DND-41 (cell line): ENCODE measurements around the gene ACAP2.

Experiments used
- ATAC-seq: fragments of 200-7000 bp; cut with Tn5 transposase; 3 replicates; pipeline ENCODE4 v1.9.1; 2021; ENCODE audit warnings: low read depth; ENCODE audit not compliant: insufficient read depth
- DNase-seq: peaks from one replicate; pipeline ENCODE4 v3.0.0-alpha.2; 2020
- H2AFZ ChIP-seq: 2 replicates; pipeline ENCODE4 v1.6.0; 2012; ENCODE audit warnings: low read depth, low read length
- H3K27ac ChIP-seq: 2 replicates; pipeline ENCODE4 v1.5.1; 2012; ENCODE audit warnings: low read length, inconsistent platforms
- H3K27me3 ChIP-seq: fragments of 200-600 bp; sonication (generic); 2 replicates; pipeline ENCODE4 v1.6.0; 2012; ENCODE audit warnings: low read length, mild to moderate bottlenecking, inconsistent platforms; ENCODE audit not compliant: insufficient read depth, poor library complexity
- H3K36me3 ChIP-seq: 2 replicates; pipeline ENCODE4 v1.5.1; 2012; ENCODE audit warnings: low read length, inconsistent platforms; ENCODE audit not compliant: insufficient read depth
- H3K4me1 ChIP-seq: 2 replicates; pipeline ENCODE4 v1.5.1; 2012; ENCODE audit warnings: mild to moderate bottlenecking, low read length; ENCODE audit not compliant: insufficient read depth
- H3K4me2 ChIP-seq: 2 replicates; pipeline ENCODE4 v1.6.0; 2012; ENCODE audit warnings: mild to moderate bottlenecking, moderate library complexity, low read length, inconsistent platforms; ENCODE audit not compliant: insufficient read depth
- H3K4me3 ChIP-seq, 2 experiments: fragments of 200-600 bp in 1 of 2; shearing (Covaris generic) in 1 of 2; 2 replicates each; pipeline ENCODE4 v1.5.1; 2012 to 2016; ENCODE audit warnings: inconsistent platforms in 2 of 2, low read length in 2 of 2, mild to moderate bottlenecking in 2 of 2, low read depth in 1 of 2, moderate library complexity in 1 of 2
- H3K79me2 ChIP-seq: 2 replicates; pipeline ENCODE4 v1.6.0; 2012; ENCODE audit warnings: low read length, inconsistent platforms; ENCODE audit not compliant: insufficient read depth
- H3K9ac ChIP-seq: 2 replicates; pipeline ENCODE4 v1.6.0; 2012; ENCODE audit warnings: low read depth, mild to moderate bottlenecking, inconsistent platforms, low read length, moderate library complexity
- H3K9me3 ChIP-seq: 2 replicates; pipeline ENCODE4 v1.5.1; 2012; ENCODE audit warnings: low read length, moderate library complexity, mild to moderate bottlenecking, inconsistent platforms; ENCODE audit not compliant: insufficient read depth, severe bottlenecking
- H4K20me1 ChIP-seq: 2 replicates; pipeline ENCODE4 v1.6.0; 2012; ENCODE audit warnings: low read length; ENCODE audit not compliant: insufficient read depth
- EZH2 ChIP-seq: IDR thresholded peaks from 3 replicates; pipeline ENCODE4 v1.6.1; 2012; ENCODE audit warnings: borderline replicate concordance, low read depth, mild to moderate bottlenecking, moderate library complexity, low read length, inconsistent platforms; ENCODE audit not compliant: severe bottlenecking
- TF ChIP-seq, protein P1 (sequence below): IDR thresholded peaks from 2 replicates; pipeline ENCODE4 v1.5.1; 2012; ENCODE audit warnings: borderline replicate concordance, low read length, moderate library complexity, mild to moderate bottlenecking; ENCODE audit not compliant: poor library complexity, severe bottlenecking; ENCODE audit errors: extremely low read depth

Gene ACAP2

GRCh38 chr3:195267096-195267495, 175.7 kb downstream of the ACAP2 start:
- peaks cover 69% of the 10 kb centered on the region for H4K20me1 ChIP-seq
- no peak for DNase-seq
- H3K4me2 ChIP-seq = no peak overlapping the region
- H2AFZ ChIP-seq = no peak overlapping the region
- peaks cover 45% of the 10 kb centered on the region for H3K79me2 ChIP-seq
- H3K27ac ChIP-seq = no peak overlapping the region
- no peaks in the 10 kb centered on the region for H3K9me3 ChIP-seq
- no peak for ATAC-seq
- peaks cover 28% of the 10 kb centered on the region for H3K4me1 ChIP-seq
- peaks cover 16% of the 10 kb centered on the region for H3K36me3 ChIP-seq
- no peak for TF ChIP-seq EZH2
- TF ChIP-seq, protein P1, sequence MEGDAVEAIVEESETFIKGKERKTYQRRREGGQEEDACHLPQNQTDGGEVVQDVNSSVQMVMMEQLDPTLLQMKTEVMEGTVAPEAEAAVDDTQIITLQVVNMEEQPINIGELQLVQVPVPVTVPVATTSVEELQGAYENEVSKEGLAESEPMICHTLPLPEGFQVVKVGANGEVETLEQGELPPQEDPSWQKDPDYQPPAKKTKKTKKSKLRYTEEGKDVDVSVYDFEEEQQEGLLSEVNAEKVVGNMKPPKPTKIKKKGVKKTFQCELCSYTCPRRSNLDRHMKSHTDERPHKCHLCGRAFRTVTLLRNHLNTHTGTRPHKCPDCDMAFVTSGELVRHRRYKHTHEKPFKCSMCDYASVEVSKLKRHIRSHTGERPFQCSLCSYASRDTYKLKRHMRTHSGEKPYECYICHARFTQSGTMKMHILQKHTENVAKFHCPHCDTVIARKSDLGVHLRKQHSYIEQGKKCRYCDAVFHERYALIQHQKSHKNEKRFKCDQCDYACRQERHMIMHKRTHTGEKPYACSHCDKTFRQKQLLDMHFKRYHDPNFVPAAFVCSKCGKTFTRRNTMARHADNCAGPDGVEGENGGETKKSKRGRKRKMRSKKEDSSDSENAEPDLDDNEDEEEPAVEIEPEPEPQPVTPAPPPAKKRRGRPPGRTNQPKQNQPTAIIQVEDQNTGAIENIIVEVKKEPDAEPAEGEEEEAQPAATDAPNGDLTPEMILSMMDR = no peak
- no peaks in the 10 kb centered on the region for H3K27me3 ChIP-seq
- H3K9ac ChIP-seq = no peak overlapping the region; the same call in 1 of the 2 replicates
- H3K4me3 ChIP-seq = no peak overlapping the region

DNA sequence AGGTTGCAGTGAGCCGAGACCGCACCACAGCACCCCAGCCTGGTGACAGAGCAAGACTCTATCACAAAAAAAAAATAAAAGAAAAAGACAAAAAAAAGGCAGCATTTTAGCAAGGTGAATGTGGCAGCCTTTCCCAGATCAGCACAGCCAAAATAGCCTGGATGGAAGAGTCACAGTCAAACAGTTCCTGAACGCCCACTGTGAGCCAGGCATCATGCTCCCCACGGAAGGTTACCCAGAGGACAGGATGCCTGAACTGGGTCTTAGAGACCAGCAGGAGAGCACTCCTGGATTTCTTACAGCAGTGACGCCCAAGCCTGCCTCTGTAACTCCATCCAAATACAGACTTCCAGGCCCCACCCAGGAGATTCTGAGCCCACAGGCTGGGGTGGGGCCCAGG, 176.4 kb downstream of the ACAP2 start:
- Histone ChIP-seq H3K4me3 (no peak overlapping the region), H4K20me1 (peaks cover 74% of the 10 kb centered on the region), H3K4me2 (no peak overlapping the region), H3K9me3 (no peaks in the 10 kb centered on the region), H3K9ac (no peak overlapping the region), H3K4me1 (peaks cover 22% of the 10 kb centered on the region), H2AFZ (no peak overlapping the region), H3K79me2 (peaks cover 45% of the 10 kb centered on the region), H3K27ac (no peak overlapping the region), H3K36me3 (peaks cover 16% of the 10 kb centered on the region), H3K27me3 (no peaks in the 10 kb centered on the region)
- DNase-seq = no peak
- no peak for TF ChIP-seq EZH2
- TF ChIP-seq, protein P1 = no peak
- ATAC-seq = no peak

DNA sequence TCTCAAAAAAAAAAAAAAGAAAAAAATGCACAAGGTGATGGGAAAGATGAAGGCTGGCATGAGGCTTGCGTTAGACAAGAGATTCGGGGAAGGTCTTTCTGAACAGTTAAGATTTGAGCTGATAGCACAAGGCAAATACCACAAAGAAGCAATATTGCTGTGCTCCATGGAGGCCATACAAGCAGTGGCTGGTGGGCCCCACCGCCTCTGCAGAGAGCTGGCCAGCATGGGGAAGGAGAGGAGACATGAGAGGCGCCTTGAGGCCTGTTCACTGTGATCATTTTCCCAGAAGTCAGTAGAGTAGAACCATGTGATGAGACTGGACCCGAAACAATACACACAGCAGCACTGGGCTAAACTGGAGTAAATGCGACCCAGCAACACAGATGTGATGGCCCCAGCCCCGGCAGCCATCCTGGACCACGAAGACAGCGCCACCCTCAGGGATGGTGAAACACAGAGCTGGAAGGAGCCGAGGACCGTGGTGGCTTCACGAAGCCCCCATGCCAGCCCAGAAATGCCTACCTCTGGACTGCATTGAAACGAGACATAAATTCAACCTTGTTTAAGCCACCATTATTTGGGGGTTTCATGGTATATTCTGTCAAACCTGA, 177.3 kb downstream of the ACAP2 start:
- Histone ChIP-seq H2AFZ (no peak overlapping the region), H3K27me3 (no peaks in the 10 kb centered on the region), H3K4me1 (peaks cover 32% of the 10 kb centered on the region), H3K4me3 (no peak overlapping the region), H3K36me3 (peaks cover 16% of the 10 kb centered on the region), H3K79me2 (peaks cover 42% of the 10 kb centered on the region), H3K9me3 (no peaks in the 10 kb centered on the region), H3K4me2 (no peak overlapping the region), H3K27ac (no peak overlapping the region), H4K20me1 (peaks cover 80% of the 10 kb centered on the region), H3K9ac (no peak overlapping the region)
- no peak for ATAC-seq
- no peak for DNase-seq
- TF ChIP-seq, protein P1 = no peak
- TF ChIP-seq EZH2 = no peak
